IPS-18a (cell line): ENCODE measurements around the gene DPP6.
"Not testable (repeated sequence)": the region's sequence is repeated elsewhere in the genome, so short reads cannot be mapped to it uniquely, and the experiment has no call there.

Source experiments
- H3K27ac ChIP-seq: one replicate; pipeline ENCODE4 v1.5.1; 2013; ENCODE audit warnings: low read length
- H3K27me3 ChIP-seq: one replicate; pipeline ENCODE4 v1.6.1; 2013; ENCODE audit warnings: mild to moderate bottlenecking, low read length; ENCODE audit not compliant: control insufficient read depth, insufficient read depth
- H3K36me3 ChIP-seq: one replicate; pipeline ENCODE4 v1.6.1; 2013; ENCODE audit warnings: low read depth, low read length; ENCODE audit not compliant: control insufficient read depth
- H3K4me1 ChIP-seq: one replicate; pipeline ENCODE4 v1.6.1; 2013; ENCODE audit warnings: low read depth, low read length; ENCODE audit not compliant: control insufficient read depth
- H3K4me3 ChIP-seq: one replicate; pipeline ENCODE4 v1.5.1; 2013; ENCODE audit warnings: low read length
- H3K9ac ChIP-seq: one replicate; pipeline ENCODE4 v1.6.1; 2013; ENCODE audit warnings: mild to moderate bottlenecking, low read length, moderate library complexity
- H3K9me3 ChIP-seq: one replicate; pipeline ENCODE4 v1.6.1; 2013; ENCODE audit warnings: low read depth, low read length; ENCODE audit not compliant: control insufficient read depth

The DPP6 gene

DNA sequence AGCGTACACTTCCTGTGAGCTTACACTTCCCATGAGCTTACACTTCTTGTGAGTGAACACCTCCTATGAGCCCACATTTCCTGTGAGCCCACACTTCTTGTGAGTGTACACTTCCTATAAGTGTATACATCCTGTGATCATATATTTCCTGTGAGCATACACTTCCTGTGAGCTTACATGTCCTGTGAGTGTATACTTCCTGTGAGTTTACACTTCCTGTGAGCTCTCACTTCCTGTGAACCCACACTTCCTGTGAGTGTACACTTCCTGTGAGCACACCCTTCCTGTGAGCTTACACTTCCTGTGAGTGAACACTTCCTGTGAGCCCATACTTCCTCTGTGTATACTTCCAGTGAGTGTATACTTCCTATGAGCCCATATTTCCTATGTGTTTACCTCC is 82.5 kb downstream of the DPP6 start:
- H3K27me3 ChIP-seq, H3K4me3 ChIP-seq, H3K4me1 ChIP-seq, H3K27ac ChIP-seq, H3K9me3 ChIP-seq, H3K36me3 ChIP-seq, H3K9ac ChIP-seq: not testable (repeated sequence)

DNA sequence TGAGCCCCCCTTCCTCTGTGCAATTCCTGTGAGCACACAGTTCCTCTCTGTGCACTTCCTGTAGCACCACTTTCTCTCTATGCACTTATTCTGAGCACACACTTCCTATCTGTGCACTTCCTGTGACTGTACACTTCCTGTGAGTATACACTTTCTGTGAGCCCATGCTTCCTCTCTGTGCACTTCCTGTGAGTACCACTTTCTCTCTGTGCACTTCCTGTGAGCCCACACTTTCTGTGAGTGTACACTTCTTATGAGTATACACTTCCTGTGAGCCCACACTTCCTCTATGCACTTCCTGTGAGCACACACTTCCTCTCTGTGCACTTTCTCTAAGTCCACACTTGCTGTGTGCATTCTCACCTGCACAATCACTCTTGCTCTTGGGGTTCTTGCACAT is 83.4 kb downstream of the DPP6 start:
- not testable (repeated sequence) for H3K9ac ChIP-seq, H3K4me3 ChIP-seq, H3K36me3 ChIP-seq, H3K4me1 ChIP-seq, H3K27me3 ChIP-seq, H3K27ac ChIP-seq, H3K9me3 ChIP-seq

DNA sequence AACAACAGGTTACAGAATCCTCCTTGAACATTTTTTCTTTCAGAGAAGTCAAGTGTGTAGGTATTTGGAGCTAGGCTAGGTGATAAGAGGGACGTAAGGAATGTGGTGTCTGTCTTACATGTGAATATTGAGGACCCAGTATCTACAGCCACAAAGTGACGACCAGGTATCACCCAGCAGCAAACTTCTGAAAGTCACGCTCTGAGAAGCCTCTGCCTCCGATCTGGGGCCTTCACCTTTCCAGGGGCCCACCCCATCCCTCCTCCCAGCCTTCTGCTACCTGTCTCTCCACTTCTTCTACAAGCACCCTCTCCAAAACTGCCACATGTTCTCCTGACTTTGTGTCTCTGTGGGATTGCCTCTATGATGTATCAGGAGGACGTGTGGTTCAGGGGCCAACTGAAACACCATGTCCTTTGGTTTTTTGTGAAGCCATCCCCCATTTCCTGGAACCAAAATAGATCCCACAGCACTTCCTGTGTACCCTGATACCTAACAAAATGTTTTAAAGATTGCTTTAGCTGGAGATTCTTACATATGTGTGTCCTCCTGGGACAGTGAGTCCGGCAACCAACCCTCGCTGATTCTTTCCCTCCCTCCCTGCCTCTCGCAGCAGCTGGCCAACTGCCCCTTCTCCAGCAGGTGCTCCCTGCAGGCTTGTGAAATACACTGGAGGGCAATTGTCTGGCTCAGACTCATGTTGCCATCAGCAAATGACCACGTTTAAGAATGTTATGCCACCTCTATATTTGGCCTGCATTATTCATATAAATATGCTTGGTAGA is 93.9 kb downstream of the DPP6 start:
- not testable (repeated sequence) for H3K9me3 ChIP-seq, H3K4me3 ChIP-seq, H3K27ac ChIP-seq, H3K9ac ChIP-seq, H3K27me3 ChIP-seq, H3K36me3 ChIP-seq, H3K4me1 ChIP-seq

- H3K4me1 ChIP-seq, H3K27ac ChIP-seq, H3K36me3 ChIP-seq, H3K9me3 ChIP-seq, H3K9ac ChIP-seq, H3K27me3 ChIP-seq, H3K4me3 ChIP-seq: not testable (repeated sequence)
Measured at GRCh38 chr7:154146707-154147038, 94.5 kb downstream of the DPP6 start.

GRCh38 chr7:154148791-154149516 is 96.8 kb downstream of the DPP6 start:
- not testable (repeated sequence) for H3K4me1 ChIP-seq, H3K36me3 ChIP-seq, H3K9ac ChIP-seq, H3K27me3 ChIP-seq, H3K4me3 ChIP-seq, H3K27ac ChIP-seq, H3K9me3 ChIP-seq

DNA sequence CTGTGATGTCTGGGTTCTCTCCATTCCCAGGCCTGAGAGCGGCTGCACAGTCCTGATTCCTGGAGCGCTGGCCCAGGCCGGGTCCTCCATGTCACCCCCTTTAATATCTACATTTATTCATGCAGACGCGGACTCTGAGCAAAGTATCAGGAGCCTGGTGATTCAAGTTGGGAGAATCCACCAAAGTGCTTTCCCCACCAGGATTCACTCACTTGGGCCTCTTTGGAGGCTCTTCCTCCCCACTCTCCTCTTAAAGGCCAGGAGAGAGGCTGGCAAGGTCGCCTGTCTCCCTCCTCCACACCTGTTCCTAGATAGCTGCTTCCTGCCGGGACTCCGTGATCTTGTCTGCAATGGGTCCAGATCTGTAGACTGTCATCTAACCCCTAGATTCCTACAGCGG is 98.5 kb downstream of the DPP6 start:
- not testable (repeated sequence) for H3K27ac ChIP-seq, H3K4me1 ChIP-seq, H3K4me3 ChIP-seq, H3K9me3 ChIP-seq, H3K36me3 ChIP-seq, H3K27me3 ChIP-seq, H3K9ac ChIP-seq

GRCh38 chr7:154151306-154151705 is 99.1 kb downstream of the DPP6 start:
- not testable (repeated sequence) for H3K9me3 ChIP-seq, H3K9ac ChIP-seq, H3K36me3 ChIP-seq, H3K4me1 ChIP-seq, H3K27me3 ChIP-seq, H3K4me3 ChIP-seq, H3K27ac ChIP-seq

GRCh38 chr7:154155928-154156327 is 103.7 kb downstream of the DPP6 start:
- H3K27ac ChIP-seq, H3K9ac ChIP-seq, H3K36me3 ChIP-seq, H3K4me3 ChIP-seq, H3K4me1 ChIP-seq, H3K9me3 ChIP-seq, H3K27me3 ChIP-seq: not testable (repeated sequence)

DNA sequence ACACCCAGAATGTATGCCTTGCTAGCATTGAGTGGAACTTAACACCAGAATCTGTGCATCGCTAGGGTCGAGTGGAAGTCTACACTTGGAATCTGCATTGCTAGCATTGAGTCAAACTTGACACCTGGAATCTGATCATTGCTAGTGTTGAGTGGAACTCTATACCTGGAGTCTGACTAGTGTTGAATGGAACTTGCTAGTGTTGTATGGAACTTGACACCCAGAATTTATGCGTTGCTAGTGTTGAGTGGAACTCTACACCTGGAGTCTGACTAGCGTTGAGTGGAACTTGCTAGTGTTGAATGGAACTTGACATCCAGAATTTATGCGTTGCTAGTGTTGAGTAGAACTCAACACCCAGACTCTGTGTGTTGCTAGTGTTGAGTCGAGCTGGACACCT is 110.7 kb downstream of the DPP6 start:
- H3K36me3 ChIP-seq, H3K27ac ChIP-seq, H3K9ac ChIP-seq, H3K4me1 ChIP-seq, H3K4me3 ChIP-seq, H3K9me3 ChIP-seq, H3K27me3 ChIP-seq: not testable (repeated sequence)

DNA sequence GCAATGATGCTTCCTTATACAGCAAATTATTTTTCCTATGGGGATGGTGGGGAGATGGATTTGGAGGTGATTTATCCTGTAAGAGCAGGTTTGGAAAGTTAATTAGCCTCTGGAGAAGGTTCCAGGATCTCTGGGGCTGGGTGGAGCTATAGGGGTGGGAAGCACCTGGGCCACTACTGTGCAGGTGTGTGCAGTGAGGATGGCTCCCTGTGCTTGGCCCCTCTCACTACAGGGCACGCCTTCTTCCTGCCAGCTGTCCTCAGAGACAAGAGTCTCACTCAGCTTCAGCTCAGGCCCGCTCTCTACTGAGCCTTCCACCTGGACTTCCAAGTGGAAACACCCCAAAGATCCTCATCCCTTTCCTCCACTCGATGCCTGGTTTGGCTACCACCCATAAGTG is 111.4 kb downstream of the DPP6 start:
- H3K9ac ChIP-seq, H3K9me3 ChIP-seq, H3K4me1 ChIP-seq, H3K4me3 ChIP-seq, H3K27ac ChIP-seq, H3K27me3 ChIP-seq, H3K36me3 ChIP-seq: not testable (repeated sequence)

GRCh38 chr7:154167051-154167450 is 114.9 kb downstream of the DPP6 start:
- Histone ChIP-seq H3K27ac (no peak overlapping the region), H3K36me3 (no peaks in the 10 kb centered on the region), H3K27me3 (no peaks in the 10 kb centered on the region), H3K4me3 (no peak overlapping the region), H3K9me3 (no peaks in the 10 kb centered on the region), H3K4me1 (peaks cover 19% of the 10 kb centered on the region), H3K9ac (no peak overlapping the region)

DNA sequence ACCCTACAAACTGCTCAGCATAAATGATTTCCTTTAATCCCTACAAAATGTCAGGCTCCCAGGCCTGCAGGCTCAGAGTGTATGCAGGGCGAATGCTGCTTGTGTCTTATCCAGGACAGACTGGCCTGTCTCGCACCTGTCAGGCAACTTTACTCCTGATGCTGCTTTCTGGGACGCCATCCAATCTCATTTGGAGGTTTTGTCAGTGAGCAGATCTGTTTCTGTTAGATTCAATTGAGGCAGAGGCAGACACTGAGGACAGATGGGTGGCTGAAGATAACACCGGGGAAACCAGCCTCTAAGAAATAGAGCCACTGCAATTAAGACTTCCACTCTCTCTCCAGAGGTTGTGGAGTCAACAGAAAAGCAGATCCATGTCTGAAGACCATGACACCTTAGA is 115.6 kb downstream of the DPP6 start:
- H3K36me3 ChIP-seq: no peaks in the 10 kb centered on the region
- no peaks in the 10 kb centered on the region for H3K27me3 ChIP-seq
- H3K9ac ChIP-seq: no peak overlapping the region
- no peak overlapping the region for H3K4me3 ChIP-seq
- H3K9me3 ChIP-seq: no peaks in the 10 kb centered on the region
- H3K4me1 ChIP-seq: peaks cover 25% of the 10 kb centered on the region
- H3K27ac ChIP-seq: no peak overlapping the region
